ENCODE results near the gene MRPL4.

MRPL4 gene

GRCh38 chr19:10283301-10284064 lies 31.5 kb downstream of the MRPL4 start:
- no peak for DNase-seq (ENCODE audit: low read depth, low spot score)
- no peak overlapping the region for H3K4me3 ChIP-seq (ENCODE audit: low read length)

GRCh38 chr19:10284065-10284959 lies 32.3 kb downstream of the MRPL4 start:
- no peak overlapping the region for H3K4me3 ChIP-seq (ENCODE audit: low read length)
- DNase-seq (ENCODE audit: low read depth, low spot score) = no peak

GRCh38 chr19:10284960-10285278 lies 32.9 kb downstream of the MRPL4 start:
- no peak for DNase-seq (ENCODE audit: low read depth, low spot score)

GRCh38 chr19:10285393-10285792 lies 33.4 kb downstream of the MRPL4 start:
- no peak overlapping the region for H3K4me3 ChIP-seq (ENCODE audit: low read length)
- no peak for DNase-seq (ENCODE audit: low read depth, low spot score)

More at GRCh38 chr19:10284960-10285278, 32.9 kb downstream of the MRPL4 start:
- no peak overlapping the region for H3K4me3 ChIP-seq (ENCODE audit: low read length)

GRCh38 chr19:10286803-10287737 lies 35.1 kb downstream of the MRPL4 start, which contains the start of gene ICAM4:
Gene ICAM4 (plus strand): TSS chr19:10286955. CDS start chr19:10287013, 58 bp downstream.
- DNase-seq (ENCODE audit: low read depth, low spot score) = peak; percentile 52
- H3K4me3 ChIP-seq (ENCODE audit: low read length) = peak within 1 kb of the TSS; percentile 66

GRCh38 chr19:10288662-10289166 lies 36.7 kb downstream of the MRPL4 start:
- H3K4me3 ChIP-seq (ENCODE audit: low read length) = peak overlapping the region; percentile 57
- peak; percentile 78 for DNase-seq (ENCODE audit: low read depth, low spot score)

- DNase-seq (ENCODE audit: low read depth, low spot score) = peak; percentile 64
- peak overlapping the region; percentile 57 for H3K4me3 ChIP-seq (ENCODE audit: low read length)
Observed at GRCh38 chr19:10289167-10289835, 37.3 kb downstream of the MRPL4 start.

GRCh38 chr19:10289836-10290356 lies 37.9 kb downstream of the MRPL4 start, which contains the start of gene ICAM5:
Gene ICAM5 (plus strand): TSS chr19:10289952. CDS start chr19:10290044, 92 bp downstream.
- peak within 1 kb of the TSS; percentile 57 for H3K4me3 ChIP-seq (ENCODE audit: low read length)

GRCh38 chr19:10290357-10290875 lies 38.4 kb downstream of the MRPL4 start:
- H3K4me3 ChIP-seq (ENCODE audit: low read length) = peak overlapping the region; percentile 57
- no peak for DNase-seq (ENCODE audit: low read depth, low spot score)

More at GRCh38 chr19:10289836-10290356, 37.9 kb downstream of the MRPL4 start, which contains the start of gene ICAM5:
- no peak for DNase-seq (ENCODE audit: low read depth, low spot score)

GRCh38 chr19:10290876-10291553 lies 39.0 kb downstream of the MRPL4 start:
- DNase-seq (ENCODE audit: low read depth, low spot score) = no peak

GRCh38 chr19:10291554-10292205 lies 39.7 kb downstream of the MRPL4 start:
- peak overlapping the region; percentile 16 for H3K4me3 ChIP-seq (ENCODE audit: low read length)
- no peak for DNase-seq (ENCODE audit: low read depth, low spot score)

More at GRCh38 chr19:10290876-10291553, 39.0 kb downstream of the MRPL4 start:
- peak overlapping the region; percentile 57 for H3K4me3 ChIP-seq (ENCODE audit: low read length)

- peak overlapping the region; percentile 16 for H3K4me3 ChIP-seq (ENCODE audit: low read length)
- no peak for DNase-seq (ENCODE audit: low read depth, low spot score)
Observed at GRCh38 chr19:10292206-10292788, 40.3 kb downstream of the MRPL4 start.

GRCh38 chr19:10292789-10293636 lies 41.0 kb downstream of the MRPL4 start:
- no peak for DNase-seq (ENCODE audit: low read depth, low spot score)
- H3K4me3 ChIP-seq (ENCODE audit: low read length) = no peak overlapping the region

- DNase-seq (ENCODE audit: low read depth, low spot score) = no peak
- H3K4me3 ChIP-seq (ENCODE audit: low read length) = no peak overlapping the region
Observed at GRCh38 chr19:10293637-10294367, 41.8 kb downstream of the MRPL4 start.

- H3K4me3 ChIP-seq (ENCODE audit: low read length) = no peak overlapping the region
- DNase-seq (ENCODE audit: low read depth, low spot score) = no peak
Observed at GRCh38 chr19:10294368-10294697, 42.3 kb downstream of the MRPL4 start.

Measured in Jurkat, Clone E6-1 (cell line).